ENCODE data around the gene MEMO1.
"Not testable (repeated sequence)": the region's sequence is repeated elsewhere in the genome, so short reads cannot be mapped to it uniquely, and the experiment has no call there.

Gene MEMO1

GRCh38 chr2:31997653-31998052, 13.2 kb downstream of the MEMO1 start:
- peak; percentile 38 for DNase-seq

DNA sequence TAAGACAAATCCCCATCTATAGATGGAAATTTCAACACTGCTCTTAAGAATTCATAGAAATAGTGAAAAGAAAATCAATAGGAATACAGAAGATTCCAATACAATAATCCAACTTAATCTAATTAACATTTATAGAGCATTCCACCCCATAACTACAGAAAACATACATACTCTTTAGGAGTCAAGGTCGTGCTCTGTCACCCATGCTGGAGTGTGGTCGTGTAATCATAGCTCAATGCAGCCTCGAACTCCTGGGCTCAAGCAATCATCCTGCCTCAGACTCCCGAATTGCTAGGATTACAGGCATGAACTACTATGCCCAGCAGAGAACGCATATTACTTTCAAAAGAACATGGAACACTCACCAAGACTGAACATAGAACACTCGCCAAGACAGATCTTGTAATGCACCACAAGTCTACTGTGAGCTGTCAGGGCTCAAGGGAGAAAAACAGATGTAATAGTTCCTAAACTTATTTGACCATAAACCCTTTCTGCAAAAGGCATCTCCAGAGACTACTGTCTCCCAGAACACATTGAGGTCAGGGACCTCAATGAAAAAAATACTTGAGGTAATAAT, 14.1 kb downstream of the MEMO1 start:
- no peak for DNase-seq

DNA sequence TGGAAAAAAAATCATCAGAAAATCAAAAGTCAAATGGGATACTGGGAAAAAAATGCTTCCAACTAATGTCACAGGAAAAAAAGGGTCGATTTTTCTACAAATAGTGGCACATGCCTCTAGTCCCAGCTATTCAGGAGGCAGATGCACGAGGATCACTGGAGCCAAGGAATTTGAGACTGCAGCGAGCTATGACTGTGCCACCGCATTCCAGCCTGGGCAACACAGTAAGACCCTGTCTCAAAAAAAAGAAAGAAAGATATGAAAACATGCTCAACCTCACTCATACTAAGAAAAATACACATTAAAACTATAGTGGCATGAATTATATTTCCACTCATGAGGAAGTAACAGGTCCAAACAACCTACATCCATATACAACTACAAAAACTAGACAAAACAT, 17.9 kb downstream of the MEMO1 start:
- no peak for DNase-seq

DNA sequence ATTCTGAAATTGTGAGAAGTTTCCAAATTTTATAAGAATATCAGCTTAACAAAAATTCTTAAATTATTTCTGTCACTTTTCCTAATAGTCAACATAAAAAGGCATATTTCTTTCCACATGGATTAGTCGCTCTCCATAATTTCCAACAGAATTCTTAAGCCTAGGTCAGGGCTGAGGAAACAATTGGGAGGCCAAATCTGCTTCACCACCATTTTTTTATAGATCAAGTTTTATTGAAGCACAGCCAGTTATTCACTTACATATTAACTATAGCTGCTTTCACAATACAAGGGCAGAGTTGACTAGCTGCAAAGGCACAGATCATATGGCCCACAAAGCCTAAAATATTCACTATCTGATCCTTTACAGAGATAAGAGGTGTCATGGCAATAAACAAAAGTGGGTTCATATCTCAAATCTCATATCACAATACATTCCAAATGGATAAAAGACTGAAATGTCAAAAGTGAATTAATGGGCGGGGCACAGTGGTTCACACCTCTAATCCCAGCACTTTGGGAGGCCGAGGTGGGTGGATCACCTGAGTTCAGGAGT, 18.7 kb downstream of the MEMO1 start:
- no peak for DNase-seq

DNA sequence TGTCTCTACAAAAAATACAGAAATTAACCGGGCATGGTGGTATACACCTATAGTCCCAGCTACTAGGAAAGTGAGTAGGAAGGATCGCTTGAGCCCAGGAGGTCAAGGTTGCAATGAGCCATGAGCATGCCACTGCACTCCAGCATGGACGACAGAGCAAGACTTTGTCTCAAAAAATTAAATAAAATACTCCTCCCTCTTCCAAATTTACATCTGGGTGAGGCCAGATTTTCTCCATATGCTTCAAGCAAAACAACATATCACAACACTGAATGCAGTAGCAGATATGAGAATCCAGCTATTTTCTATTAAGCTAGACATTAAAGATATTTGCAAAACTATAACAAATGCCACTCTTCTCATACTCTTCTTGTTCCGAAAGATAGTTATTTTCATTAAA, 20.9 kb downstream of the MEMO1 start:
- no peak for DNase-seq

- DNase-seq: peak; percentile 72
Measured at GRCh38 chr2:31987454-31988220, 23.2 kb downstream of the MEMO1 start.

DNA sequence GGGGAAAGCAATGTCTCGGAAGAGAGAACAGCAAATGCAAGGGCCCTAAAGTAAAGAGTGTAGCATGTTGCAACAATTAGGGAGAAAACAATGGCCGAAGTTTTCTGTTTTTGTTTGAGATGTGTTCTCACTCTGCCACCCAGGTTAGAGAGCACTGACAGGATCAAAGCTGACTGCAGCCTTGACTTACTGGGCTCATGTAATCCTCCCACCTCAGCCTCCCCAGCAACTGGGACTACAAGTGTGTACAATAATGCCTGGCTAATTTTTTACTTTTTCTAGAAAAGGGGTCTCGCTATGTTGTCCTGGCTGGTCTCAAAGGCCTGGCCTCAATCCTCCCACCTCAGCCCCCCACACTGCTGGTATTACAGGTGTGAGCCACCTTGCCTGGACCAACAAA, 23.9 kb downstream of the MEMO1 start:
- DNase-seq: no peak

- DNase-seq: peak; percentile 43
Measured at GRCh38 chr2:31983762-31984467, 26.9 kb downstream of the MEMO1 start.

DNA sequence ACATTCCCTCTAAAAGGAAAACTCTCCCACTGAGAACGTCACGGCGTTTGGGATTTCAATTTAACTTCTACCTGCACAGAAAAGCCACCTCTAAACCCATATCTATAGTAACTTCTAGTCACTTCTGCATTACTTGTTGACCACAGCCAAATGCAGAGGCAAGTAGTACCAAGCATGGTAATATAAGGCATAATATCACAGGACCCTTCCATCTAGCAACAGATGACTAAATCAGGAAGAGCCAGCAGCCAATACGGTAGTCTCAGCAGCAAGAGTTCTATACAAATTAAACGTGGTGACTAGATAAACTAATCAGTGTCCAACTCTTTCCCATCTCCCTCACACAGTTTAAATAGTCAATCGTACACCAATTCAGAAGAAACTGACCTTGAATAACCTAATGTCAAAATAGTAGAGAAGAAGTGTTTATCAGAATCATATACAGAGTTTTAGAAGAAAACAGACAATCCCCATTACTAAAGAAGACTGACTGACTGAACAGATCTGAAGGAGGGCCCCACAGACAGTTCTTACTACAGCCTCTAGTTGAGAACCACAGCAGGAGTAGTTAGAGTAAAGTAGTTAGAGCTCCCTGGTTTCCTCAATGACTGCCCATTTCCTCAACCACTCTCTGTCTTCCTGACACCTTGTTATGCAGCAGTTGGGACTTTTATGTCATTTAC, 30.0 kb downstream of the MEMO1 start:
- no peak for DNase-seq

DNA sequence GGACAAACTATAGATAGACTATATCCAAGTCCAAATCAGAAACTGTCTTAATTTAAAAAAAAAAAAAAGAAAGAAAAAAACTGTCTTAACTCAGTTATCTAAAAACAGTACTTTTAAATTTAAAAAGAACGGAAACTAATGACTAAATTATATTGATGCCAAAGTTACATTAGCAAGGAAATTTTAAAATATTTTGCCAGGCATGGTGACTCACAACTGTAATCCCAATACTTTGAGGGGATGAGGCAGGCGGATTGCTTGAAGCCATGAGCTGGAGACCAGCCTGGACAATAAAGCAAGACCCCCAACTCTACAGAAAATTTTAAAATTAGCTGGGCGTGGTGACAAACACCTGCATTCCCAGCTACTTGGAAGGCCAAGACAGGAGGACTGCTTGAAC, 30.9 kb downstream of the MEMO1 start:
- no peak for DNase-seq

DNA sequence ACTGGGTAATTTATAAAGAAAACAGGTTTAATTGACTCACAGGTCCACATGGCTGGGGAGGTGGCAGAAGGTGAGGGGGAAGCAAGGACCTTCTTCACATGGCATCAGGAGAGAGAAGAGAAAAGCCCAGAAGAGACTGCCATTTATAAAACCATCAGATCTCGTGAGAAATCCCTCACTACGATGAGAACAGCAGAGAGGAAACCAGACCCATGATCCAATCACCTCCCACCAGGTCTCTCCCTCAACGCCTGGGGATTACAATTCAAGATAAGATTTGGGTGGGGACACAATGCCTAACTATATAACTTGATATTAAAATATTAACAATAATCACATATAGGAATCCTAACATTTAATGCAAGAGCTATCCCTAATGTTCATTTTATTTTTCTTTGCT, 31.8 kb downstream of the MEMO1 start:
- DNase-seq: no peak

DNA sequence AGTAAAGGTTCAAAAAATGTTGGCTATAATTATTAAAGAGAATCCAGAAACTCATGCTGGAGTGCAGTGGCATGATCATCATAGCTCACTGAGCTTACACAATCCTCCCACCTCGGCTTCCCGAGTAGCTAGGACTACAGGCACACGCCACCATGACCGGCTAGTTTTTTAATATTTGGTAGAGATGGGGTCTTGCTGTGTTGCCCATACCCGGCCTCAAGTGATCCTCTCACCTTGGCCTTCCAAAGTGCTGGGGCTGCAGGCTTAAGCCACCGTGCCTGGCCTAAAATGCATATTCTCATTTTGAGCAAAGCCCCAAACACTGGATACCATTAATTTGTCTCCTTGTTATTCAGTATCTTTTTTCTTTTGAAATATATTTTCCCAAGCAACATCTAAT, 32.4 kb downstream of the MEMO1 start:
- DNase-seq: no peak

DNA sequence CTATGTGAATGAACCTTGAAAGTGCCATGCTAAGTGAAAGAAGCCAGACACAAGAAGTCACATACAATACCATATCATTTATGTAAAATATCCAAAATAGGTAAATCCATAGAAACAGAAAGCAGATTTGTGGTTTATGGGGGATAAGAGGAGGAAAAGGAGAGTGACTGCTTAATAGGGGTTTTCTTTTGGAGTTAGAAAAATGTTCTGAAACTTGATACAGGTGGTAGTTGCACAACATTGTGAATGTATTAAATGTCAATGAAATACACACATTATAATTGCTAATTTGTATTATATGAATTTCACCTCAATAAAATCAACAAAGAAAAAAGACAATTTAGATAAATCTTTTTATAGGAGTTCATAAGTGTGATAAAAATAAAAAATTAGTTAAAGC, 37.1 kb downstream of the MEMO1 start:
- DNase-seq: no peak

- DNase-seq: no peak
Measured at GRCh38 chr2:31972059-31972458, 38.7 kb downstream of the MEMO1 start.

GRCh38 chr2:31969178-31969577, 41.6 kb downstream of the MEMO1 start:
- no peak for DNase-seq

GRCh38 chr2:31967790-31968189, 43.0 kb downstream of the MEMO1 start:
- DNase-seq: no peak

DNA sequence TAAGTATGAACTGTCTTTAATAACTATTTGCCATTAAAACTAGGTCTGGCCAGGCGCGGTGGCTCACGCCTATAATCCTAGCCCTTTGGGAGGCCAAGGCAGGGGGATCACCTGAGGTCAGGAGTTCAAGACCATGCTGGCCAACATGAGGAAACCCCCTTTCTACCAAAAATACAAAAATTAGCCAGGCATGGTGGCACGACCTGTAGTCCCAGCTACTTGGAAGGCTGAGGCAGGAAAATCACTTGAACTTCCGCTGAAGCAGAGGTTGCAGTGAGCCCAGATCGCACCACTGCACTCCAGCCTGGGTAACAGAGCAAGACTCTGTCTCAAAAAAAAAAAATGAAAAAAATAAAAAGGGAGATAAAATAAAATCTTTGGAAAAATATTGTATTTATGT, 44.4 kb downstream of the MEMO1 start:
- DNase-seq: not testable (repeated sequence)

DNA sequence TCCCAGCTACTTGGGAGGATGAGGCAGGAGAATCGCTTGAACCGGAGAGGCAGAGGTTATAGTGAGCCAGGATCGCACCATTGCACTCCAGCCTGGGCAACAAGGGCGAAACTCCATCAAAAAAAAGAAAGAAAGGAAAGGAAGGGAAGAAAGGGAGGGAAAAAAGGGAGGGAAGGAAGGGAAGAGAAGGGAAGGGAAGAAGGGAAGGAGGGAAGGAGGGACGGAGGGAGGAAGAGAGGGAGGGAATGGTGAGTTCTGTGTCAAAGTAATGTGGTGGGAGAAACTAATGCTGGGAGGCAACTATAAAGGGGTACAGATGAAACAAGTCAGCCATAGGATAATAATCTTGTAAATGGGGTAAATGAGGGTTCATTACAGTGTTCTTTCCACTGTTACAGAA, 45.7 kb downstream of the MEMO1 start:
- DNase-seq: no peak

- DNase-seq: no peak
Measured at GRCh38 chr2:31962757-31963361, 47.9 kb downstream of the MEMO1 start.

GRCh38 chr2:31958140-31958717, 52.6 kb downstream of the MEMO1 start:
- no peak for DNase-seq

DNA sequence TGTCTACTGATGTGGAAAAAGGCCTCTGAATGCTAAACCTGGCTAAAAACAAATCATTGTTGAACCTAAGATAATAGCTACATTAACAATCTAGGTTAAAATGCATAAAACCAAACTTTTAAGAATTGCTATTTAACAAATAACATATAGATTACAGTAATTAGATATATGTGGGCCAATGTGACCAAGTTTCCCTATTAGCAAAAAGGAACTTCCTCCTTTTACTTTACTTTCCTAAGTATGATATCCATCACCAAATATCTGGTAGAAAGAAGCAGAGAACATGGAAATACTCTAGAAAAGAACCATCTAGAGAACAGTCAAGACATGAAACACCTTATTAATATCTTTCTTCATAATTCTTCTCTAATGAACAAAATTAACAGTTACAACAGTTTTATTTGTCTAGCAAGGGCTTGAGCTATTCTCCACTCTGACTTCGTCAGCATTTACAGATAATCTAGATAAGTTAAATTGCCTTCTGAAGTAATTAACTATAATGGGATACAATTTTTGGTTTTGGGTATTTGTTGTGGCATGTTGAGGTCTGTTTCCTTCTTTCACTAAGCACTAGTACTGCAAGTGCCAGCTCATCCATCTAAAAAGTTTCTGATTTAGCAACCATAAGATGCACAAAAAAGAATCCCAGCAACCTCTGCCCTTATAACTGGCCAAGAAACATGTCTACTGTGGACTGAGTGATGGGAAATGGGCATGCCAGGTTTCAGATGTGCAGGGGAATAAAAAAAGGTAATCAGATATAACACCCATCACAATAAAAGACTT, 53.3 kb downstream of the MEMO1 start:
- DNase-seq: no peak

DNA sequence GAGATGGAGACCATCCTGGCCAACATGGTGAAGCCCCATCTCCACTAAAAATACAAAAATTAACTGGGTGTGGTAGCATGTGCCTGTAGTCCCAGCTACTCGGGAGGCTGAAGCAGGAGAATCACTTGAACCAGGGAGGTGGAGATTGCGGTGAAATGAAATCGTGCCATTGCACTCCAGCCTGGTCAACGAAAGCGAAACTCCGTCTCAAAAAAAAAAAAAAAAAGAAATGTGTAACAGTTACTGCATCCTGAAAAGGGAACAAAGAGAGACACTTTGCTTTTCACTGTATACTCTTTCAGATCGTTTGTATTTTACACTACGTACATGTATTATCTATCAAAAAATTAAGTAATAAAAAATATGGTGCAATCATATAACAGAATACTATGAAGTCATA, 53.9 kb downstream of the MEMO1 start:
- DNase-seq: not testable (repeated sequence)

Measured in fibroblast of skin of right biceps (primary cell).